LHCN-M2 (cell line): ENCODE data around the gene SENP1. TPM values are rescaled to one million over a fixed set of nuclear protein-coding genes. Genes with fewer than 3 reads are reported as not detected.

Experiments used
- DNase-seq: peaks from one replicate; pipeline ENCODE4 v3.0.0-alpha.2; 2012; ENCODE audit warnings: low read depth
- total RNA-seq: library from RNA; depleted of rRNA; stranded (reverse); fragments of >200 nt; gene quantifications from 2 replicates; pipeline ENCODE4 v1.2.3, GENCODE V29; 2014

The SENP1 gene
- total RNA-seq, 1 experiment from 2014 or later = 22.0 TPM

DNA sequence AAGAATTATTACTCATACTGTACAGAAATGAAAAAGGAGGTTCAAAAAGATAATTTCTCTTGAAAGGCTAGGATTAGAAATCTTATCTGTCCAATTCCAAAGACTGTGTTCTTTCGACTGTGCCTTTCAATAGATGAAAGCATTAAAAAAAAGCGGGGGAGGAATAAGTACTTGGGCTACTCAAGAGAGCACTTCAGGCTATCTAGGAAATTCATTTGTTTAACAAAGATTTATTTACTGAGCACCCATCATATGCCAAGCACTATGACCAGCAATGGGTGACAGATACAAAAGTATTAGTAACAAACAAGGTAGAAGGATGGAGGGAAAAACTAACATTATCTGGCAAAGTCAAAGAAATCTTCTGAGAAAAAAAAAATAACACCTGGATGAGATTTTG lies 37.4 kb downstream of the SENP1 start:
- no peak for DNase-seq

DNA sequence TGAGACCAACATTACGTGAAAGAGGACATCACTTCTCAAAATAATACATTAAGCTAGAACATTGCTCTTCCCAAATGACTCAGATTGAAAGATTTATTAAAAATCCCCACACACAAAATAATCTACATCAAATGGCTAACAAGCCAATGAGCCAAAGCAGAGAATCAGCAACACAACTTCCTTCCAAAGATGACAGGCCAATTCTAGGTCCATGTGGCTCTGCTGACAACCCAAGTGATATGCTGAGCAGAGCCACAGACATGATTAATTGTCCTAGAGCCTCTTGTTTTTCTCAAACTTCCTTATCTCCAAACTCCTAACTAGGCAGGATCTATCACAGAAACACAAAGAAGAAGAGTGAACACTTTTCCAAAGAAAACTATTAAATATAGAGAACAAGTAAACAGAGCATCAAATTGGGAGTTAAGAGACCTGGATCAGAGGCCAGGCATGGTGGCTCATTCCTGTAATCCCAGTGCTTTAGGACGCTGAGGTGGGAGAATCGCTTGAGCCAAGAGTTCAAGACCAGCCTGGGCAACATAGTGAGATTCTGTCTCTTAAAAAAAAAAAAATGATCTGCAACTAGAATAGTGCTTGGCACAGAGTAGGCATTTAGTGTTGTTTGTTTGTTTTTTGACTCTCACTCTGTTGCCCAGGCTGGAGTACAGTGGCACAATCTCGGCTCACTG lies 38.5 kb downstream of the SENP1 start:
- no peak for DNase-seq

DNA sequence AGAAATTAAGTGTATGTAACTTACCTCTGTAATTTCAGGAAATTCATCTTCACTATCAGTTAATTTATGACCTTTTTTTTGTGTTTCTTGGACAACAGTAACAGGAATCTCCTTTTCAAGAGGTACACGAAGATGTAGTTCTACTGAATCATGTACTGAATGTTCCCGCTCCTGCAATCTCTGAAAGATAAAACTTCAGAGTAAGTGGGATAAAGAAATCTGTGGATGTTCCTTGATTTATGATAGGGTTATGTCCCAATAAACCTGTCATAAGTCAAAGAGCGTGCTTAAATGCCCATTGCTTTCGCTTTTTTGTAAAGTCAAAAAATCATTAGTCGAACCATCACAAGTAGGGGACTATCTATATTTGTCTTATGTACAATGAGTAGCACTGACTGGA lies 40.8 kb downstream of the SENP1 start:
- no peak for DNase-seq

DNA sequence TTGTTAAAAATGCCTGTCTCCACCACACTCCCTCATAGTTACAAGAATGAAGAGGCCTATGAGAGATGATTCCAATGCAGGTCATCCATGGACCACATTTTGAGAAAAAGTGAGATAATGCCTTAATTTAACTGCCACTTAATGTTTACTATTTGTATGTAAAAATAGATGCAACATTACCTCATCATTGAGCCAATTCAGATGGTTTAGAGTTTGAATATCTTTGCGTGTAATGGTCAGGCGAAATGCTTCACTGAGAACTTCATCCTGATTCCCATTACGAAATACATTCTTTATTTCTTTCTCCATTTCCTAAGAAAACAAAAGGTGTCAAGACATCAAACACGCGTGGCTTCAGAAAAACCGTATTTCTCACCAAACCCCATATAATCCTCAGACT lies 42.3 kb downstream of the SENP1 start:
- DNase-seq = no peak

DNA sequence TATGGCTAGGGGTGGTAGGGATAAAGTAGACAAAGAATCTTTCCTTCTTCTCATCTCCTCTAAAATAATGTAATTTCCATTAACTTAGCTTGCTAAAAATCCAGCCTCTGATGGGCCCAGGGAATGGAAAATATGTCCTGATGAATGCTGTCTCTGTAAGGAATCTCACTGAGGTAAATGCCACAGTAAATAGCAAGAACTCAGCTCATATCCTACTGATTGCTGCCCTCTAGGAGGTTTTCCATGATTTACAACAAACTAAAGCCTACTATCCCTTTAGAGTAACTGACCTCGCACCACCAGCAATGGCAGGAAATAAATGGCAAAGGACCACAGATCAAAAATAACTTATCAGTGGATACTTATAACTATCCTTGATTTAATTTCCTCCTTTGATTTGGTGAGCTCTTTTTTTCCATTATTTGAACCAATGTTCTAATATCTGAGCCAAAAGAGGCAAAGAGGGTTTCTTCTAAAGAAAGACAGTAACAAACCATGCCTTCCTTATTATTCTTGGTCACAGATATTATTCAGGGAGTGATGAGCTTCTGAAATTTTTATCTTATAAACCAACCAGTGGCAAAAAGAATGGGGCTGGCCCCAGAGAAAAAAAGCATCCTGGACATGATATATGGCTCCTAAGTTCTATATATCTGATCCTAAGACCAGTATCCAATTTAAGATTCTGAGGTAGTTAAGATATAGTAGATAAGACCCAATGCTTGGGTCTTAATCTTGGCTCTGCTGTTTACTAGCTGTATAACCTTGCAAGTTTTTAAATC lies 43.8 kb downstream of the SENP1 start:
- DNase-seq = no peak

DNA sequence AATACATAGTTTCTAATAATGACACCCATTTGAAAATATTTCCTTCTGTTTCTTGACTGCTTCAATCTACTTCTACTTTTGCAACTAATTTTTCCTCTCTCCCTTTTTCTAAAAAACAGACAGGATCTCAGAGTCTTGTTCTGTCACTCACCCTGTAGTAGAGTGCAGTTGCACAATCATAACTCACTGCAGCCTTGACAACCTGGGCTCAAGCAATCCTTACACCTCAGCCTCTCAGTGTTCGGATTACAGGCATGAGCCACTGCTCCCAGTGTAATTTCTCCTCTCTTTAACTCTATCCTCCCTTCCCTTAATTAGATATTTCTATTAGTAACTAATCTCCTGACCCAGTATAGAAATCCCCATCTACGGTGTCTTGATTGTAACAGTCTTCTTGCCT lies 45.4 kb downstream of the SENP1 start:
- no peak for DNase-seq

DNA sequence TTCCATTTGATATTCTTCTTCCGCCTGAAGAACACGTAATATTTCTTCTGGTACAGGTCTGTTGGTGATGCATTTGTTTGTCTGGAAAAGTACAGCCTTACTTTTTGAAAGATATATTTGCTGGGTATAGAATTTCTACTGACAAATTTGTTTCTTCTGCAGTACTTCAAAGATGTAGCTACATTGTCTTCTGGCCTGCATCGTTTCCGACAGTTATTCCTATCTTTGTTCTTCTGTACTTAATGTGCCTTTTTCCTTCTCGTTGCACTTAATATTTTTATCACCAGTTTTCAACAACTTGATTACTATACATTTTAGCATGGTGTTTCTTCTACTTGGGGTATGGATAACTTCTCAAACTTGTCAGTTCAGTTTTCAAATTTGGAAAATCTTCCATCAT lies 47.1 kb downstream of the SENP1 start:
- DNase-seq = no peak

DNA sequence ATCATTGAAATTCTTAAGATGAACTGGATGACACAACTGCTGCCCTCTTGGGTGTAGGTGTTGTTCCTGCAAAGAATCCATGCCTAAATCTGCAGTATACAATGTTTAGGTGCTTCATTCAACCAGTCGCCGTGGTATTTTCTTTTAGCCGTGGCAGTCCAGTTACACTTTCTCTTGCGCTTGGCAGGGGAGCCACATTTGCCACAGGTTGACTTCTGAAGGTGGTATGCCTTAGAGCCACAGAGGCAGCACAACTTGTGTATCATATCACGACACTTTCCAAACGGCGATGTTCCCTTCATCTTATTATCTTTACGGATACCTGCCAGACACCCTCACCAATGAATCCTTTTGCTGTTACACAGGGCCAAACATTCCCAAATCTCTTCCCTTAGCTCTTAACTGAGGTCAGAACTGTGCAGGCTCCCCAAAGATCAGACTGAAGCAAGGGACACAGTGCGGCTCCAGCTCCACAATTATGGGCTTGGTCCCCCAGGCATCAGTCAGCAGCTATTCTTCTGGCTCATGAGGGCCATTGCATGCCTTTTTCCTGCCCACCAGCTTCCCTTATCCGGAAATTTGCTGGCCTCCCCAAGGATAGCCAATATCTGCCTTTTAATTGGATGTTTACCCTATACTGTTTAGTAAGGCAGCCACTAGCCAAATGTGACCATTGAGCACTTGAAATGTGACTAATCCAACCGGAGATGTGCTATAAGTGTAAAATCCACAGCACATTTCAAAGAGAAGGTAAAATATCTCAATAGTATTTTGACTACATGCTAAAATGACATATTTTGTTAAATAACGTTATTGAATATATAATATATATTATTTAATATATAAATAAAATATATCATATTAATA lies 50.7 kb downstream of the SENP1 start:
- no peak for DNase-seq

DNA sequence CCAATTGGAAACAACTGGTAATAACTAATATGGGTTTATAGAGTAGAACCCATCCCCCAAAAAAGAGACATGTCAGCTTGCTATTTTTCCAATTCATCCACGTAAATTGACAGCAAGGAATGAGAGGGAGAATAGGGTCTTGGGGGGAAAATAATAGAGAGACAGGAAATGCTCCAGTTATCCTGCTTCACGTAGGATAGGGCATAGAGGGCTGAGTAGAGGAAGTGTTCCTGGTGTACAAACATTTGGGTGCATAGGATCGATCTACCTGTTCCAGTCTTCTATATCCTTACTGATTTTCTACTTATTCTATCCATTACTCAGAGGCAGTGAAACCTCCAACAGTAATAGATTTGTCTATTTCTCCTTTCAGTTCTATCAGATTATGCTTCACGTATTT lies 52.0 kb downstream of the SENP1 start:
- no peak for DNase-seq

DNA sequence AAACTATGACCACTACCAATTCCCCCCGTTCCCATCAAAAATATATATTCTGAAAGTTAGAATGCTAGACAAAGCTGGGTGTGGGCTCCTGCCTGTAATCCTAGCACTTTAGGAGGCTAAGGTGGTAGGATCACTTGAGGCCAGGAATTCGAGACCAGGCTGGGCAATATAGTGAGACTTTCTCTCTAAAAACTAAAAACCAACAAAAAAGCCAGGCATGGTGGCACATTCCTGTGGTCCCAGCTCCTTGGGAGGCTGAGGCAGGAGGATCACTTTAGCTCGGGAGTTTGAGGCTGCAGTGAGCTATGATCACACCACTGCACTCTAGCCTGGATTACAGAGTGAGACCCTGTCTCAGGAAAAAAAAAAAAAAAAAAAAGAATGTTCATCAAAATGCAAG lies 52.8 kb downstream of the SENP1 start:
- DNase-seq = no peak

DNA sequence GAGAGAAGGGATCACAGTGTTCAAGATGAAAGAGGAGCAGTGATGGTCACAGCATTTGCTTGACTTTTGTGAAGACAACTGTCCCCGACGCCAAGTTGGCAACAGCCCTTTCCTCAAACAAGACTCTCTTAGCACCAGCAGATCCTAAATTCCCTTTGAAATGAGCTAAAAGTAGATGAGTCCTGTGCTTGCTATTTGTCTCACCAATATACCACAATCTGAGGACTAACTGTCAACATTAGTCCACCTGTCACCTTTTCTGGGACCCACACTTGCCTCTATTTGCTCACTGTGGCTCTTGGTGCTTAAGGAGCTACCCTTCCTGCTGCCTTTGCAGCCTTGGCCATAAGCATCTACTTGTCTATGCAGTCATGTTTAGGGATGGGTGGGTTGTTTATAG lies 54.2 kb downstream of the SENP1 start:
- DNase-seq = no peak

DNA sequence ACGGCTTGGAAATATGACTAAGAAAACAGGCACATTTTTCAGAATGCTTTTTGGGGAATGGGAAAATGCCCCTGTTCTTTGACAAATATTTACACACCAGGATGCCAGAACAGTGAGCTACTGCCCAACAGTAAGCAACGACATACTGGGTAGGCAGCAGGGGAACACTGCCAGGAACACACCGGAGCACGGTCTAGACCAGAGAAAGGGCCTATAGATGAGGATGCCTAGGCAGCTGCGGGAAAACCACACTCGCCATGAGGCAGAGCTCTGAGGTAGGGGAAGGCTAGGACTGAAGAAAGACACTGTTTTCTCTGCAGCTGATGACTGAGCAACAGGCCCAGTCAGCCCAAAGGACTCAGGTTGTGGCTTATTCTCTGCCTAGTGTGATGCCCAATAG lies 55.7 kb downstream of the SENP1 start:
- no peak for DNase-seq

DNA sequence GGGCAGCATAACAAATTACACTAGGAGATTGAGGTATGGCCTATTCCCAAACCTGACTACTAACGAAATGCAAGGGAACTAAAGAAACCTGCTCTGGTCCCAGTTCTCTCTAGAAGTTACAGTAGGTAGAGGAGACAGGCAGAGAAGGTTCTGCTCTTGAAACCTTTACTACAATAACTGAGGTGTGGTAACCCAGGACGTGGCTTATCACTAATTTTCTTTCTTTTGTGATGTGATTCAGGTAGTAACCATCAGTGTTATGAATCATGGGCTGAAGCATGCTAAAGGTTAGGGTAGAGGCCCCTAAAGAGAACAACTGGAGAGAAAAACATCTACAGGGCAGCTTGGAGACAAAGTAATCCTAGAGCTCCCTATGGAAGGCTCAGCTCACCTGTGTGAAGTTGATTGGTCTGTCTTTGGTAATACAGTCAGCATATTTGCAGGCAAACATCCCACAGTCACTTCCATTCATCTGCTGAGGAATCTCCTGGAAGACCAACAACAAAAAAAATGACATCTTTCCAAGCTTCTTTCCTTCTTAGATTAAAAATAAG lies 59.8 kb downstream of the SENP1 start:
- no peak for DNase-seq

DNA sequence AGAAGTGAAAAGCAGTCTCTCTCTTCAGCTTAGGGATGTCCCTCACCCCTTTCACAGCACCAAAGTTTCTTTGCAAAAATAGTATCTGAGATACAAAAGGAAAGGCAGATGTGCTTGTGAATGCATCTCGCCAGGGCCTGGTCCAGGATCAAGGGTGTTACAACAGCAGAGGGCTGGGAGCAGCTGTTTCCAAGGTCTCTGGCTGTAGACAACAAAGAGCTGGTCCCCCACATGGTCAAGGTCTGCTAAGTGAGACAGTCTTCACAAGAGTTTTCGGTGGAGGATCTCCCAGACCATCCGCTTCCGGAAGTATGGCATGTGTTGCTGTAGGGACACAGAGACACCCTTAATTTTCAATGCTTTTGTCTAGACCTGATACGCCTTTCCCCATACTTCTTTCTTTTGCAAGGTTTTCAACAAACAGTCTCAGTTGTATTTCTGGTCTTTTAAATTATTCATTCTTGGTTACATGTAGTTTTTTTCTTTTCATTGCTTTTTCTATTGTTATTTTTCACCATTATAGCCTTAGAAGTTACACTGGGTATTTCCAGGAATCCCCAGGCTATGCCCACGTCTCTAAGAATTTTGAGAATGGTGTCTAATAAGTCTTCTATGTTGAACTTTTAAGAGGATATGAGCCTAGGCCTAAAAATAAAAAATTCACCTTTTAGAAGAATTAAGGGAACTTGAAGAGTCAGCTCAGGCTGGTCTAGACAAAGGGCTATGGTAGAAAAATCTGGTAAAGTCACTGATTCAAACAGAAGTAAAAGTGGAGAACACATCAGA lies 60.6 kb downstream of the SENP1 start:
- no peak for DNase-seq

DNA sequence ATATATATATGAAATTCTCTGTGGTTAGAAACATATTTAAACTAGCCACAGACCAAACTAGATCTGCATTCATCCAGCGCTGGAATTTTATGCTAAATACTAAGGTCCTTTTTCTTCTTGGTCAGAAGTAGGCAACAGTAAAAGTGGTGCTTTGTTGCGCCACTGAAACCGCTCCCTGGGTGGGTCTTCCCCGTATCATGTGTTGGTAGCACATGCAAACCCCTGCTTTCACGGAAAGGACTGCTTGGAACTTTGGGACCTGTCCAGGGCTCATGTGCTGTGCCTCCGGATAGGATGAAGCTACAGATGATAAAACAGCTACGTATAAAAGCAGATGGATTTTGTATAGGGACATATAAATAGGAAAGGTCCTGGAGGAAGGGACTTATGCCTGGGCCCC lies 61.5 kb downstream of the SENP1 start:
- no peak for DNase-seq

DNA sequence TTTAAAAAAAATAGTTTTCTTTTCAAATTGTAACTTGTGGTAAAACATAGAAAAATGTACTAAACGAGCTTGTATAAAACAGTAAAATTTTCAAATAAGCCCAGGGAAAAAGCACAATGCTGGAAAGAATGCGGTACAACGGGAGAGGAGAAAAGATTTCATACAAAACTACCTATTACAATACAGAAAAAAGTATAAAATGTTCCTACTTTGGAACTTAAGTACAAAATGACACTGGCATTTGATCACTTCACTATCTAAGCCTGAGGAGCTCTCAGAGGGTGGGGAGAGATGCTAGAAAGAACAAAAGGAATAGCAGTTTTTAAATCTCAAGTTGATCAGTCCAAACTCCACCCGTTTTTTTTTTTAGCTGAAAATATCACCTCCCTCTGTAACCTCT lies 62.1 kb downstream of the SENP1 start:
- DNase-seq = no peak

DNA sequence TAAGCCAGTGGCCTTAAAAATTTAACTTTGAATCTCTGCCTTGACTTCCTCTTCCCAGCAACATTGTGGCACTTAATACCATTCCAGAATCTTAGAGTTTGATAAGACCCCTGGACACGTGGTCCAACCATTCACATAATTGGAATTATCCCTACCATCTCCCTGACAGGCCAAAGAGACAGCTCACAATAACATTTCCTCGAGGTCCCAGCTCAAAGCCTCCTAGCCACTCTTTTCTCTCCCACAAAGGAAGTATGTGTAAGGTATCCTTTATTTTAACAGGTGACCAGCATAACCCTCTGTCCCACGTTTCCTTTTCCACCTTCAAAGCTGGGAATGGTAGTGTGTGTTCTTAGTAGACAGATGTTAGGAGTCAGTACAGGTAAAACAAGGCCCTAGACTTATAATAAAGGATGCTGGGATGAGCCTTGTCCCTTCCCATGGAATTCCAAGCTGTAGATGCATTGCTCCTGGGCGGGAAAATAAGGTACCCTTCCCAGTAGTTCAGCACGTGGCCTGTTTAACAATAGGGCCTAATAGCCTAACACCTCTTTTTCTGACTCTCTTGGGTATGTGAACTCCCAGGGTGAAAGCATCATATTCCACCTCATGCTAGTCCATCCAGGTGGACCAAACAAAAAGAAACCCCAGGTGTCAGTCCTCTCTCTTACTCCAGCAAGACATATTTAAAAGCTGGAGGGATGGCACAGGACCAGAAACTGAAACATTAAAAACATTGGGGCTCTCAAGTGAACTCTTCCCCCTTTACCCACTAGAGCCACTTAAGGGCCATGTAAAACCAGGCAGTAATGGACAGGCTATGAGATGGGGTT lies 64.1 kb downstream of the SENP1 start:
- DNase-seq = no peak

DNA sequence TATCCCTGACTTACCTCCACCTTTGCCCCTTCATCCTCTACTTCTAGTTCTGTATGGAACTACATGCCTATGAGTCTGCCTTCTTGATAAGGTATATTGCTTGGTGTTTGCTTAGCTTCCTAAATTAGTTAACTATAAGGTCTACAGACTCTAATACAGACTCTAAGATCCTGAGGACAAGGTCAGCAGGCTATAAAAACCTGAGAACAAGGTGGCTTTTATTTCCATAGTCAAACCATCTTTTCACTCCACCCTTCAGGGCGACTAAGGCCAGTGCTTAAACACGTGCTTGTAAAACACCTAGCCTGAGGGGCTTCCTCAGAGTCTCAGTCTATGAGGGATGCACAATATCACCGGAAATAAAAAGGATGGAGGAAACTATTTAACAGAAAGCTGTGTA lies 65.5 kb downstream of the SENP1 start:
- DNase-seq = no peak

DNA sequence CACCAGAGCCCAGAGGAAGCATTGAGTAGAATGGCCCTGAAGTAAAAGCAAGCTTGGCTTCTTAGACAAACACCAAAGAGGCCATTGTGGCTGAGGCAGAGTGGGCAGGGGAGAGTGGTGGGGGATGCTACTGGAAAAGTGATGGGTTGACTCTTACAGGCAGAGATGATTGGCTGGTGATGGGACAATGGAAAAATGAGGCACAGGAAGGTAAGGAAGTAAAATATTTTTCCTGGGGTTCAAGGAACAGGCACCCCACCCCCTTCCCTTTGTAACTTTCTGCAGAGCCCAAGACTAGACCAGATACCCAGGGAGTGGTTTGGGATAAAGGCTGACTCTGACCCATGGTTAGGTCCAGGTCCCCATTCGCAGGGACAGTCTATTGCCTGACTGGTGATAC lies 66.7 kb downstream of the SENP1 start:
- DNase-seq = no peak

DNA sequence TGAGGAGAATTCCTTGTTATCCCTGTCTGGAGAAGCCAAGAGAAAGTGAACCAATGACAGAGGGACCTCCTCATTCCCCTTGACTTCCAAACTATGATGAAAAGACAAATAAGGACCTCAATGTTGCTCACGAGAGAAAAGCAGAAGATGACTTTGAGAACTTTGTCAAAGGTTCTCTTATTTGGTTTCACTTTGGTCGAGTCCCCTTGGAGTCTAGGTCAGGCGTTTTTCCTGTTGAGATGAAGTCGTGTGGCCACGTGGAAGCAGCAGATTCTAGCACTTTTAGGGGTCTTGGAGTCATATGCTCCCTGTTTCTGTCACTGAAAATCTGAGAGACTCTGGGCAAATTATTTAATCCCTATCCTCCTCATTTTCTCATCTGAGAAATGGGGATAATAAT lies 67.8 kb downstream of the SENP1 start:
- DNase-seq = no peak
